ENCODE results near the gene VOPP1.

Gene VOPP1

GRCh38 chr7:55458351-55458750 is 114.0 kb downstream of the VOPP1 start:
- no peak for TF ChIP-seq ZFX (IDR thresholded peaks at IDR 0.05; ENCODE audit: borderline replicate concordance)
- TF ChIP-seq, protein P1, sequence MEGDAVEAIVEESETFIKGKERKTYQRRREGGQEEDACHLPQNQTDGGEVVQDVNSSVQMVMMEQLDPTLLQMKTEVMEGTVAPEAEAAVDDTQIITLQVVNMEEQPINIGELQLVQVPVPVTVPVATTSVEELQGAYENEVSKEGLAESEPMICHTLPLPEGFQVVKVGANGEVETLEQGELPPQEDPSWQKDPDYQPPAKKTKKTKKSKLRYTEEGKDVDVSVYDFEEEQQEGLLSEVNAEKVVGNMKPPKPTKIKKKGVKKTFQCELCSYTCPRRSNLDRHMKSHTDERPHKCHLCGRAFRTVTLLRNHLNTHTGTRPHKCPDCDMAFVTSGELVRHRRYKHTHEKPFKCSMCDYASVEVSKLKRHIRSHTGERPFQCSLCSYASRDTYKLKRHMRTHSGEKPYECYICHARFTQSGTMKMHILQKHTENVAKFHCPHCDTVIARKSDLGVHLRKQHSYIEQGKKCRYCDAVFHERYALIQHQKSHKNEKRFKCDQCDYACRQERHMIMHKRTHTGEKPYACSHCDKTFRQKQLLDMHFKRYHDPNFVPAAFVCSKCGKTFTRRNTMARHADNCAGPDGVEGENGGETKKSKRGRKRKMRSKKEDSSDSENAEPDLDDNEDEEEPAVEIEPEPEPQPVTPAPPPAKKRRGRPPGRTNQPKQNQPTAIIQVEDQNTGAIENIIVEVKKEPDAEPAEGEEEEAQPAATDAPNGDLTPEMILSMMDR (IDR thresholded peaks at IDR 0.05), result no peak
- no peak overlapping the region for H3K27ac ChIP-seq

- TF ChIP-seq, protein P1 (IDR thresholded peaks at IDR 0.05), result no peak
- no peak for TF ChIP-seq ZFX (IDR thresholded peaks at IDR 0.05; ENCODE audit: borderline replicate concordance)
- H3K27ac ChIP-seq, result no peak overlapping the region
Observed at GRCh38 chr7:55457801-55458200, 114.5 kb downstream of the VOPP1 start.

- TF ChIP-seq, protein P1 (IDR thresholded peaks at IDR 0.05), result no peak
- TF ChIP-seq ZFX (IDR thresholded peaks at IDR 0.05; ENCODE audit: borderline replicate concordance), result no peak
- no peak overlapping the region for H3K27ac ChIP-seq
Observed at GRCh38 chr7:55452971-55453370, 119.3 kb downstream of the VOPP1 start.

DNA sequence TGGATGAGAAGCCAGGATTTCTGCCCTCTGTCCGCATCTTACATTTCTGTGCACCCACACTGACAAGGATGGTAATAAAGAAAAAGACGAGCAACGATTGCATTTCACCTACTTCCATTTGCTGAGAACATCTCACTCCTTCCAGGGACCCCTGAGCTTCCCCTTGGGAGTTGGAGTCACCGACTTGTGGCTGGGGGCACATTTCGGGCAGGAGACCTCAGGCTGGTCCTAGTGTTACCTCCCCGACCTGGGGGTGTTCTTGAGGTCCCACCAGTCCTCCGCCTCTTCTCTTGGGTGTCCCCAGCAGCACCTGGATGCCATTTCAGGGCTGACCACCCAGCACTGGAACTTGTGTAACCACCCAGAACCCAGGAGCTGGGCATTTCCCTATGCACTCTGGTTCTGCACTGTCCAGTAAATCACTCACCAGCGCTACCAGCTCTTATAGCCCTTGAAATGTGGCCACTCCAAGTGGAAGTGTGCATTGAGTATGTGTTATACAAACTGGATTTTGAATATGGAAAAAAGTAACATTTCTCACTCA is 122.2 kb downstream of the VOPP1 start:
- H3K27ac ChIP-seq, result no peak overlapping the region
- TF ChIP-seq, protein P1 (IDR thresholded peaks at IDR 0.05), result no peak
- no peak for TF ChIP-seq ZFX (IDR thresholded peaks at IDR 0.05; ENCODE audit: borderline replicate concordance)

DNA sequence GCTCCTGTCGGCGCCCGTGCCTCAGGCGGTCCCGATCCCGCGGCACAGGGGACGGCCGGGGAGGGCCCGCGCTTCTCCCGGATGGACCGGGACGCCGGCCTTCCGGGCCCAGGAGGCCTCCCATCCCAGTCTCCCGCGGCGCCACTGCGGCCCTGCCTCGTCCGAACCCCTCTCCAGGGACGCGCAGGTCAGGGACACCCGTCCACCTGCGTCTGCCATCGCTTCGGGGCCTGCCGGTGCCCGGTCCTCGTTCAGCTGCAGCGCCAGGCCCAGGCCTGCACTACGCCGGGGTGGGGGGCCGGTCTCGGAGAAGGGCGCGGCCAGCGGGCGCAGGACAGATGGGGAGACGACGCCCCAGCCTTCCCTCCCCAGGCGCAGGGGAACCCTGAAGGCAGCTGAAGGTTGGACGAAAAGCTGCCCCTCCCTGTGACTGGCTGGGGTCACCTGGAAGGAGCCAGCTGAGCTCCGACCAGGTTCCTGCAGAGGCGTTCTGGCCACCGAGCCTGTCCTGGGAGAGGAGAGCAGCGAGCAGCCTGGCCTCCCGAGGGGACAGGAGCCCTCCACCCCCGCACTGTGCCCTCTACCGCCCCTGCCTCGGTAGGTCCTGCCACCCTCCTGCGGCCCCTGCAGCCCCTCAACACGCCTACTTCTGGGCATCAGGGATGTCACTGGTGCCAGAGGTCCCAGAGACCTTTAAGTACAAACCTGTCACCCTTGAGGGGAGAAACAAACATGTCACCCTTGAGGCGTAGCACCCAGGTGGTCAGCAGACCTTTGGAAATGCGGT is 122.9 kb downstream of the VOPP1 start:
- no peak overlapping the region for H3K27ac ChIP-seq
- TF ChIP-seq ZFX (IDR thresholded peaks at IDR 0.05; ENCODE audit: borderline replicate concordance), result no peak
- TF ChIP-seq, protein P1 (IDR thresholded peaks at IDR 0.05), result no peak

DNA sequence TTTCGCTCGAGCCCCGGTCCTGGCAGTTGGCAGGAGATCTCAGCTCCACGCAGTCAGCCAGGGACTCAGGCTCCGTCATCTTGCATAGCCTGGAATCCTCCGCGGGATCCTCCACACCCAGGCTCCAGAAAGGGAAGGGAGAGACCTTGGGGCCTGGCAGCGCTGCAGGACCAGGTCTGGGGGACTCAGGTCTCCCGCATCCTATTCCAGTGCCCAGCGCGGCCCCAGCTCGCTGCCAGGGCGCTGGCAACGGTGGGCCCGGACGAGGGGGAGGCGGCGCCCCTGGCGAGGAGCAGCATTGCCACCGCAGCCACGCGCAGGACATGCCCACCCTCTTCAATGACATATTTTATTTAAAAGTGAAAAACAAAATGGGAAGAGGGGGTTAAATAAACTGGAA is 123.8 kb downstream of the VOPP1 start:
- no peak overlapping the region for H3K27ac ChIP-seq
- TF ChIP-seq ZFX (IDR thresholded peaks at IDR 0.05; ENCODE audit: borderline replicate concordance), result no peak
- TF ChIP-seq, protein P1 (IDR thresholded peaks at IDR 0.05), result no peak

- no peak overlapping the region for H3K27ac ChIP-seq
- TF ChIP-seq, protein P1 (IDR thresholded peaks at IDR 0.05), result no peak
- TF ChIP-seq ZFX (IDR thresholded peaks at IDR 0.05; ENCODE audit: borderline replicate concordance), result no peak
Observed at GRCh38 chr7:55444786-55445185, 127.5 kb downstream of the VOPP1 start.

Measured in 22Rv1 (cell line).